Activated CD4-positive, alpha-beta memory T cell treated with anti-CD3 and anti-CD28 coated beads, Interleukin-2, amount 10 ng/mL, durations not matched to agents 7 days and 5 days (primary cell): ENCODE results near the gene FAM20C. TPM values are rescaled to one million over a fixed set of nuclear protein-coding genes. Genes with fewer than 3 reads are reported as not detected.

Experiments
- CTCF ChIA-PET: fragments of 350-600 bp; sonication (Branson Sonifier 250); formaldehyde crosslinking; loops from one replicate; lab custom pipeline; 2021; ENCODE audit warnings: antibody characterized with exemption, inconsistent platforms; lab: Charles Lee
- POLR2A ChIA-PET: fragments of 350-600 bp; sonication (Branson Sonifier 250); formaldehyde crosslinking; loops from one replicate; lab custom pipeline; 2021; ENCODE audit warnings: antibody characterized with exemption; lab: Charles Lee
- DNase-seq: peaks from one replicate; pipeline ENCODE4 v3.0.0-alpha.2; 2020
- H3K27ac Mint-ChIP-seq: one replicate; pipeline ENCODE4 v1.8.0; 2021; ENCODE audit warnings: mild to moderate bottlenecking, mixed read lengths
- H3K27me3 Mint-ChIP-seq: one replicate; pipeline ENCODE4 v1.8.0; 2021; ENCODE audit warnings: mixed read lengths
- H3K36me3 Mint-ChIP-seq: one replicate; pipeline ENCODE4 v1.8.0; 2021; ENCODE audit warnings: low read depth, mixed read lengths
- H3K4me1 Mint-ChIP-seq: one replicate; pipeline ENCODE4 v1.8.0; 2021; ENCODE audit warnings: mixed read lengths
- H3K4me3 Mint-ChIP-seq: one replicate; pipeline ENCODE4 v1.8.0; 2021; ENCODE audit warnings: mild to moderate bottlenecking, mixed read lengths
- H3K9me3 Mint-ChIP-seq: one replicate; pipeline ENCODE4 v1.8.0; 2021; ENCODE audit warnings: mixed read lengths
- total RNA-seq, 2 experiments: library from RNA; stranded (reverse); gene quantifications; one replicate each; pipeline ENCODE4 v1.2.3, GENCODE V29; 2021

Gene FAM20C
- total RNA-seq, 2 experiments from 2014 or later, result 0.13 TPM; not detected in 1

DNA sequence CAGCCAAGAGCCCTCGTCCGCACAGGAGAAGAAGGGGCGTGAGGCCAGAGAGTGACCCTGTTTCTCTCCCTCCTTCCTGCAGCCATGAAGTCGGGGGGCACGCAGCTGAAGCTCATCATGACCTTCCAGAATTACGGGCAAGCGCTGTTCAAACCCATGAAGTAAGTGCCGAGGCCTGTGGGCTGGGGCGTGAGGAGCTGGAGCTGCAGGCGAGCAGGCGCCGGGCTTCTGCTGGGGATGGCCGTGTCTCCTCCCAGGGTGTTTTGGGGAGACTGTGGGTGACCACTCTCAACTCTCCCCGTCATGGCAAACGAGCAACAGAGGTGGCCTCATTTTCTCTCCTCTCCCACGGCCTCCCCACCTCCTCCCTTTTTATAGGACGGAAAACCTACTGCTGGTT is 16.4 kb downstream of the FAM20C start:
- no peaks in the 10 kb centered on the region for H3K27me3 Mint-ChIP-seq
- peaks cover 3% of the 10 kb centered on the region for H3K9me3 Mint-ChIP-seq
- DNase-seq, result no peak
- no peak overlapping the region for H3K4me3 Mint-ChIP-seq
- no peak overlapping the region for H3K27ac Mint-ChIP-seq
- no peaks in the 10 kb centered on the region for H3K36me3 Mint-ChIP-seq
- no peaks in the 10 kb centered on the region for H3K4me1 Mint-ChIP-seq
- POLR2A ChIA-PET, result no interaction called here
- CTCF ChIA-PET, result no interaction called here

DNA sequence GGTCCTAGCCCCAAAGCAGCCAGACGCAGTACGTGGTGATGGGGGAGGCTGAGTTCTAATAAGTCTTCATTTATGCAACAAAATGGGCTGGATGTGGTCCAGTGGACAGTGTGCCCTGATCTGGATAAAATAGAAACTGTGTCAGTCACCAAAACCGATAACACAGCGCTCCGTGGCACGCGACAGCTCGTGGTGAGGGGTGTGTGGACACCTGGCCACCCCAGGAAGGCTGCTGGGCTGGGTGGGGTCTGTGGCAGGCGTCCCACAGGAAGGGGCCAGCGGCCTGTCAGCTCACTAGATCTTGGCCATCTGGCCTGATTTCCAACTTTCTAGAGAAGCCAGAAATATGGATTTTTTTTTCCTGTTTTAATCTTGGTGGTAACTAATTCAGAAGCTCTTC is 17.0 kb downstream of the FAM20C start:
- H3K27me3 Mint-ChIP-seq, result no peaks in the 10 kb centered on the region
- ChIA-PET CTCF (no interaction called here), POLR2A (no interaction called here)
- no peak overlapping the region for H3K27ac Mint-ChIP-seq
- peaks cover 3% of the 10 kb centered on the region for H3K9me3 Mint-ChIP-seq
- no peaks in the 10 kb centered on the region for H3K4me1 Mint-ChIP-seq
- H3K4me3 Mint-ChIP-seq, result no peak overlapping the region
- DNase-seq, result no peak
- H3K36me3 Mint-ChIP-seq, result no peaks in the 10 kb centered on the region

DNA sequence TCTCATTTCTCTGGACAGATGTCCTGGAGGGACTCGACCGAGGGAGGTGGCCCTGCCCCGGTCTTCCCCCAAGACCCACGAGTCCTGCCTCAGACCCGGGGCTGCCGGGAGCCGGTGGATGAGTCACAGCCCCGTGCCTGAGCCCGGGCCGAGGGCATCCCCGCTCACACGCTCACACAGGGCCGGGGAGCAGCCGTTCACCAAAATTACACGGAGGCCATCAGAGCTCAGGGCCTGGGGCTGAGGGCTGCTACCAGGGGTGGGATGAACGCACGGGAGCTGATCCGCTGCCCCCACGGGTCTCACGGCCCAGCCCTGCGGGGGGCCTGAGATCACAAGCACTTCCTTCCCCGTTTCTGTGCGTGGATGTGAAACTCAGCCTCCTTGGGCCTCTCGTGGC is 17.5 kb downstream of the FAM20C start:
- Mint-ChIP-seq H3K27me3 (no peaks in the 10 kb centered on the region), H3K4me3 (no peak overlapping the region), H3K36me3 (no peaks in the 10 kb centered on the region), H3K4me1 (no peaks in the 10 kb centered on the region), H3K9me3 (peaks cover 3% of the 10 kb centered on the region), H3K27ac (no peak overlapping the region)
- ChIA-PET CTCF (no interaction called here), POLR2A (no interaction called here)
- no peak for DNase-seq

- no peak for DNase-seq
- H3K27me3 Mint-ChIP-seq, result no peaks in the 10 kb centered on the region
- H3K9me3 Mint-ChIP-seq, result peaks cover 3% of the 10 kb centered on the region
- no peaks in the 10 kb centered on the region for H3K4me1 Mint-ChIP-seq
- CTCF ChIA-PET, result no interaction called here
- H3K4me3 Mint-ChIP-seq, result no peak overlapping the region
- POLR2A ChIA-PET, result no interaction called here
- H3K27ac Mint-ChIP-seq, result no peak overlapping the region
- no peaks in the 10 kb centered on the region for H3K36me3 Mint-ChIP-seq
These were observed 18.1 kb downstream of the FAM20C start for GRCh38 chr7:210401-210925.

GRCh38 chr7:211033-211714 is 18.8 kb downstream of the FAM20C start:
- H3K9me3 Mint-ChIP-seq, result no peaks in the 10 kb centered on the region
- POLR2A ChIA-PET, result no interaction called here

DNA sequence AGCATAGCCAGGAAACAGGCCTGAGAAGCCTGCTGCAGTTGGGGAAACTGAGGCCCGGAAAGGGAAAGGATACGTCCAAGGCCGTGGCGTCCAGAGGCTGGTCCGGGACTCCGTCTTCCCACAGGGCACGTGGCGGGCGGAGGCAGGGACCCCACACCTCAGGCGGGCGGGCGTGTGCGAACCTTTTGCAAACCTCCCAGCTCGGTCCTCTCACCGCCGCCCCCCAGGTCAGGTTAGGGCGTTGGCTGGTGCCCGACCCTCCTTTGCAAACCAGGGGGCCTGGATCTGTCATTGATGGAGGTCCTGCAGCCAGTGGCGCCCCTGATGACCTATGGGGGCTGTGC is 19.3 kb downstream of the FAM20C start:
- ChIA-PET CTCF (no interaction called here), POLR2A (no interaction called here)
- Mint-ChIP-seq H3K4me3 (no peak overlapping the region), H3K27ac (no peak overlapping the region), H3K36me3 (no peaks in the 10 kb centered on the region), H3K27me3 (no peaks in the 10 kb centered on the region), H3K9me3 (no peaks in the 10 kb centered on the region), H3K4me1 (no peaks in the 10 kb centered on the region)
- no peak for DNase-seq

More at GRCh38 chr7:211033-211714, 18.8 kb downstream of the FAM20C start:
- Mint-ChIP-seq H3K36me3 (no peaks in the 10 kb centered on the region), H3K4me3 (no peak overlapping the region), H3K27ac (no peak overlapping the region), H3K27me3 (no peaks in the 10 kb centered on the region), H3K4me1 (no peaks in the 10 kb centered on the region)
- no peak for DNase-seq
- CTCF ChIA-PET, result no interaction called here

- H3K36me3 Mint-ChIP-seq, result no peaks in the 10 kb centered on the region
- H3K4me3 Mint-ChIP-seq, result no peak overlapping the region
- CTCF ChIA-PET, result no interaction called here
- H3K27me3 Mint-ChIP-seq, result no peaks in the 10 kb centered on the region
- DNase-seq, result no peak
- H3K27ac Mint-ChIP-seq, result no peak overlapping the region
- H3K9me3 Mint-ChIP-seq, result no peaks in the 10 kb centered on the region
- POLR2A ChIA-PET, result no interaction called here
- no peaks in the 10 kb centered on the region for H3K4me1 Mint-ChIP-seq
These were observed 20.4 kb downstream of the FAM20C start for GRCh38 chr7:212754-213153.

DNA sequence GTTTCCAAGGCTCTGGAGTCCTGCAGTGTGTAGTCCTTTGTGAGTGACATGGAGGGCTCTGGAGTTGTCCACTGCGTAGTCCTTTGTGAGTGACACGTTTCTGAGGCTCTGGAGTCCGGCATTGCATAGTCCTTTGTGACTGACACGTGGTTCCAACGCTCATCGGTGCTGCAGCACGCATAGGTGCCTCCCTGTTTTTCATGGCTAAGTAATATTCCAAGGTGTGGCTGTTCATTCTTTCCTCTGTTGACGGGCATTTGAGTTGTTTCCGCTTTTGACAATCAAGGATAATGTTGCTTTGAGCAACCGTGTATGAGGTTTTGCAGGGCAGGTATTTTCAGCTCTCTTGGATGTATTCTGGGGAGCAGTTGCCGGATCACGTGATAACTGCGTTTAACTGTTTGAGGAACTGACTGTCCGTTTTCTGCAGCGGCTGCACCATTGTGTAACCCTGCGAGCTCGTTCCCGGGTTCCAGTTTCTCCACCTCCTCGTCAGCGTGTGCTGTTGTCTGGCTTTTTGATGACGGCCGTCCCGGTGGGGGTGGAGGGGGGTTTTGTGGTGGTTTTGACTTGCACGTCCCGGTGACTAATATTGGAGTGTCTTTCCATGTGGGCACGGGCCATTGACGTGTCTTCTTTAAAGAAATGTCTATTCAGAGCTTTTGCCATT is 21.1 kb downstream of the FAM20C start:
- Mint-ChIP-seq H3K36me3 (no peaks in the 10 kb centered on the region), H3K27ac (no peak overlapping the region), H3K4me3 (no peak overlapping the region), H3K4me1 (no peaks in the 10 kb centered on the region), H3K27me3 (no peaks in the 10 kb centered on the region), H3K9me3 (no peaks in the 10 kb centered on the region)
- no peak for DNase-seq
- CTCF ChIA-PET, result no interaction called here
- POLR2A ChIA-PET, result no interaction called here

DNA sequence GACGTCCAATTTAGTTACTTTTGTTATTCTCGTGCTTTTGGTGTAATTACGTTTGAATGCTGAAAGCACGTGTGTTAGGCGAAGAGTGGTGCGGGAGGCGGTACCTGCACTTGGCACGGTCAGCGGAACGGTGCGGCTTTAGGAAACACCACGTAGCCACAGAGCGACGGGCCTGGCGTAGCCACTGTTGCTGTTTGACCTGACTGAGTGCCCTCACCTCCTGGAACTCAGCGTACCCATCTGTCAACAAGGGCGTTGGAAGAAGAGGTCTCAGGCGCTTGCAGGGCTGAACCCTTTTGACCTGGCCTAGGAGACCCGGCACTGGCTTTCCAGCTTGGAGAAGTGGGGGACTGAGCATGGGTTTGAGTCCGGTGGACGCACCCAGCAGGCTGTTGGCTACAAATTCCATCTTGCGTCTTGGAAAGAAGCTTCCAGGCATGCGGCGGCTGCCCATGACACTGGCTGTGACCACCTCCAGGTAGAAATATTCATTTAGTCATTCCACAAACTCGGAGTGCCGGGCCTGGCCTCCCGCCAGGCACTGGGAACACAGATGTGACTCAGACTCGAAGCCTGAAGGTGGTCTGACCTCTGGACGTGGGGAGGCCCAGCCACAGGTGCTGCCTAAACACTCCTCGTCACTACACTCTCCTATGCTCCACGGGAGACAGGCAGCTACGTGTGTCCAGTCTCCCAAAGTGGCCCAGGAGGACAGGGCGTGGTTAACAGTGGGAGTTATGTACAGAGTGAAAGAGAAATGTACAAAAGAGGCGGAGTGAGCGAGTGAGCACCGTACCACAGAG is 22.2 kb downstream of the FAM20C start:
- CTCF ChIA-PET, result no interaction called here
- no peak overlapping the region for H3K27ac Mint-ChIP-seq
- no peaks in the 10 kb centered on the region for H3K27me3 Mint-ChIP-seq
- no peaks in the 10 kb centered on the region for H3K36me3 Mint-ChIP-seq
- no peaks in the 10 kb centered on the region for H3K4me1 Mint-ChIP-seq
- H3K9me3 Mint-ChIP-seq, result no peaks in the 10 kb centered on the region
- POLR2A ChIA-PET, result no interaction called here
- no peak for DNase-seq
- H3K4me3 Mint-ChIP-seq, result no peak overlapping the region

GRCh38 chr7:216360-217300 is 24.3 kb downstream of the FAM20C start:
- H3K27ac Mint-ChIP-seq, result no peak overlapping the region
- DNase-seq, result no peak
- ChIA-PET POLR2A (no interaction called here), CTCF (no interaction called here)
- H3K4me3 Mint-ChIP-seq, result no peak overlapping the region
- H3K36me3 Mint-ChIP-seq, result no peaks in the 10 kb centered on the region
- H3K4me1 Mint-ChIP-seq, result no peaks in the 10 kb centered on the region
- H3K27me3 Mint-ChIP-seq, result no peaks in the 10 kb centered on the region
- H3K9me3 Mint-ChIP-seq, result no peaks in the 10 kb centered on the region

DNA sequence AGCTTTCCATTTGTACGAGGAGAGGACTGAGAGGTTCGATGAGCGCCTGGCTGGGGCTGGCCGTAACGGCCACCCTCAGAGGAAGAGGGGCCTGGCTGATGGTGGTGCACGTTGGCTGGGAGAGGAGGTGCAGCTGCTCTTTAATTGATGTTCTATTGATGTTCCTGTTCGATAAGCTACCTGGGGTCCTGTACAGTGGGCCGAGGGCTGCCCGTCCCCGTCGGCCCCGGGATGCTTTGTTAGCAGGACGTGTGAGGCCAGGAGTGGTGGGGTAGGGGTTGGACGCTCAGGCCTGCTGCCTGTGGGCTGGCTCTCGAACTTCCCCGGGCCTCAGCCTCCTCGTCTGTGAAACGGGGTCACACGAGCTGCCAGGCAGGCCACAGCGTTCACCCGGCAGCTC is 25.4 kb downstream of the FAM20C start:
- Mint-ChIP-seq H3K4me1 (no peaks in the 10 kb centered on the region), H3K4me3 (no peak overlapping the region), H3K27me3 (no peaks in the 10 kb centered on the region), H3K9me3 (no peaks in the 10 kb centered on the region), H3K27ac (no peak overlapping the region), H3K36me3 (no peaks in the 10 kb centered on the region)
- ChIA-PET CTCF (no interaction called here), POLR2A (no interaction called here)
- DNase-seq, result no peak

- Mint-ChIP-seq H3K4me3 (no peak overlapping the region), H3K27me3 (no peaks in the 10 kb centered on the region), H3K9me3 (no peaks in the 10 kb centered on the region), H3K27ac (no peak overlapping the region), H3K36me3 (no peaks in the 10 kb centered on the region), H3K4me1 (no peaks in the 10 kb centered on the region)
- ChIA-PET POLR2A (no interaction called here), CTCF (no interaction called here)
- DNase-seq, result no peak
These were observed 25.9 kb downstream of the FAM20C start for GRCh38 chr7:218316-218715.
